Measurements from ENCODE around the gene MC5R. TPM values are rescaled to one million over a fixed set of nuclear protein-coding genes. Genes with fewer than 3 reads are reported as not detected.

Gene MC5R
- total and polyA plus RNA-seq, 2 experiments from 2014 or later, result 0.11 TPM; not detected in 1

- Mint-ChIP-seq H3K36me3 (ENCODE audit: low read depth) (no peaks in the 10 kb centered on the region), H3K4me3 (no peak overlapping the region), H3K9me3 (peaks cover 3% of the 10 kb centered on the region; the same call in 1 of the 3 replicates), H3K27me3 (ENCODE audit: insufficient read depth, low read depth, poor library complexity) (peaks cover 25% of the 10 kb centered on the region), H3K4me1 (peaks cover 23% of the 10 kb centered on the region), H3K27ac (no peak overlapping the region)
- Histone ChIP-seq H4K20me1 (replicated peaks; ENCODE audit: insufficient read depth) (no peaks in the 10 kb centered on the region), H3K27ac (ENCODE audit: low read depth) (no peak overlapping the region), H2AFZ (peak overlapping the region; percentile 84), H3K4me3 (no peak overlapping the region), H3F3A (replicated peaks; ENCODE audit: low read depth) (no peaks in the 10 kb centered on the region), H3K36me3 (ENCODE audit: insufficient read depth) (no peaks in the 10 kb centered on the region), H3K4me2 (no peak overlapping the region), H3K9me2 (ENCODE audit: insufficient read depth) (no peaks in the 10 kb centered on the region), H3K79me2 (replicated peaks; ENCODE audit: insufficient read depth) (no peaks in the 10 kb centered on the region), H3K4me1 (ENCODE audit: insufficient read depth) (no peaks in the 10 kb centered on the region; the same call in 1 of the 2 replicates), H3K27me3 (ENCODE audit: insufficient read depth) (peaks cover 17% of the 10 kb centered on the region)
- no peak for TF ChIP-seq CREB1 (CRISPR knock-in tag; IDR thresholded peaks at IDR 0.05; ENCODE audit: low read depth)
- no peak for TF ChIP-seq POLR2AphosphoS5 (IDR thresholded peaks at IDR 0.05; ENCODE audit: low read depth)
- TF ChIP-seq EZH2phosphoT487 (IDR thresholded peaks at IDR 0.05; ENCODE audit: unreplicated experiment), result no peak
- no peak for TF ChIP-seq ZNF462 (CRISPR knock-in tag; IDR thresholded peaks at IDR 0.05)
- no peak for TF ChIP-seq ZNF331 (CRISPR knock-in tag; IDR thresholded peaks at IDR 0.05; ENCODE audit: low read depth)
- ATAC-seq (peak; percentile 13; the same call in 2 of the 3 replicates), DNase-seq (ENCODE audit: low spot score) (no peak)
Observed at GRCh38 chr18:13799396-13799795, 24.6 kb upstream of the MC5R start.
